ENCODE data around the gene LARP1. TPM values are rescaled to one million over a fixed set of nuclear protein-coding genes. Genes with fewer than 3 reads are reported as not detected.

Gene LARP1
- total and polyA plus RNA-seq, 4 experiments from 2014 or later, result 6.0 to 159 (median 90.3) TPM

GRCh38 chr5:154768207-154768606, 13.0 kb downstream of the LARP1 start:
- Histone ChIP-seq H3K4me1 (ENCODE audit: insufficient read depth, low read length) (peaks cover 71% of the 10 kb centered on the region), H3K27me3 (ENCODE audit: insufficient read depth, low read length) (no peaks in the 10 kb centered on the region), H3K27ac (ENCODE audit: low read depth, low read length) (no peak overlapping the region), H3K4me3 (ENCODE audit: low read length in 2 of 2) (no peak overlapping the region), H3K9me3 (ENCODE audit: control insufficient read depth in 1 of 2, low read length in 2 of 2) (no peaks in the 10 kb centered on the region), H3K36me3 (ENCODE audit: insufficient read depth, low read length) (peaks cover 5% of the 10 kb centered on the region)
- peaks cover 0 to 2% of the 10 kb centered on the region in 2 donors for H3K36me3 Mint-ChIP-seq
- H3K4me1 Mint-ChIP-seq, result peaks cover 59 to 80% (median 66%) of the 10 kb centered on the region in 4 donors
- H3K27ac Mint-ChIP-seq, result peak overlapping the region in 4 of 7 donors; percentile 17 to 82 (median 54)
- DNase-seq, result no peak
- POLR2A ChIA-PET (ENCODE audit: partially characterized antibody), result no interaction called here
- peaks cover 0 to 3% (median 0%) of the 10 kb centered on the region in 8 donors for H3K9me3 Mint-ChIP-seq
- CTCF ChIA-PET (ENCODE audit: partially characterized antibody), result interaction anchor here (1.1 to 1.5 kb wide), 4 partner anchors 9 to 27 kb away, joined by 3 to 4 read pairs (median 4); no protein-coding TSS in a partner anchor
- intact Hi-C loops (cut with micrococcal nuclease), result no loop called here
- H3K27me3 Mint-ChIP-seq, result no peaks in the 10 kb centered on the region
- peak overlapping the region in 3 of 8 donors; percentile 63 to 79 (median 69) for H3K4me3 Mint-ChIP-seq

- POLR2A ChIA-PET (ENCODE audit: partially characterized antibody), result interaction anchor here (1.1 to 2.5 kb wide), 3 partner anchors 9 to 87 kb away, joined by 4 to 9 read pairs (median 4); no protein-coding TSS in a partner anchor
These were observed 14.9 kb downstream of the LARP1 start for GRCh38 chr5:154770111-154770510.

GRCh38 chr5:154771383-154771901, 16.3 kb downstream of the LARP1 start:
- Mint-ChIP-seq H3K27me3 (no peaks in the 10 kb centered on the region), H3K36me3 (peaks cover 2 to 4% of the 10 kb centered on the region in 2 donors), H3K27ac (peak overlapping the region in 6 of 7 donors; percentile 31 to 75 (median 62)), H3K4me3 (peak overlapping the region in 2 of 8 donors; percentile 26 to 43), H3K9me3 (no peaks in the 10 kb centered on the region), H3K4me1 (peaks cover 59 to 86% (median 73%) of the 10 kb centered on the region in 4 donors)
- Histone ChIP-seq H3K4me3 (ENCODE audit: low read length in 2 of 2) (no peak overlapping the region), H3K36me3 (ENCODE audit: insufficient read depth, low read length) (peaks cover 5% of the 10 kb centered on the region), H3K4me1 (ENCODE audit: insufficient read depth, low read length) (peaks cover 88% of the 10 kb centered on the region), H3K27ac (ENCODE audit: low read depth, low read length) (no peak overlapping the region), H3K27me3 (ENCODE audit: insufficient read depth, low read length) (no peaks in the 10 kb centered on the region), H3K9me3 (ENCODE audit: control insufficient read depth in 1 of 2, low read length in 2 of 2) (no peaks in the 10 kb centered on the region)
- ChIA-PET CTCF (ENCODE audit: partially characterized antibody) (interaction anchor here (0.6 kb wide), 1 partner anchor 123 kb away, joined by 3 read pairs; no protein-coding TSS in a partner anchor), POLR2A (ENCODE audit: partially characterized antibody) (interaction anchor here (2.5 kb wide), 1 partner anchor 13 kb away, joined by 9 read pairs; no protein-coding TSS in a partner anchor)
- intact Hi-C loops (cut with micrococcal nuclease), result no loop called here
- DNase-seq, result no peak

More at GRCh38 chr5:154770111-154770510, 14.9 kb downstream of the LARP1 start:
- CTCF ChIA-PET (ENCODE audit: partially characterized antibody), result no interaction called here
- peak overlapping the region in 7 of 8 donors; percentile 9 to 65 (median 50) for H3K4me3 Mint-ChIP-seq
- H3K27me3 ChIP-seq (ENCODE audit: insufficient read depth, low read length), result no peaks in the 10 kb centered on the region
- no peak for DNase-seq
- peak overlapping the region; percentile 48 to 91 (median 74) for H3K27ac Mint-ChIP-seq
- H3K4me1 Mint-ChIP-seq, result peaks cover 65 to 88% (median 77%) of the 10 kb centered on the region in 4 donors
- peaks cover 2 to 4% of the 10 kb centered on the region in 2 donors for H3K36me3 Mint-ChIP-seq
- no peaks in the 10 kb centered on the region for H3K9me3 ChIP-seq (ENCODE audit: control insufficient read depth in 1 of 2, low read length in 2 of 2)
- H3K9me3 Mint-ChIP-seq, result no peaks in the 10 kb centered on the region
- no peaks in the 10 kb centered on the region for H3K27me3 Mint-ChIP-seq
- H3K36me3 ChIP-seq (ENCODE audit: insufficient read depth, low read length), result peaks cover 5% of the 10 kb centered on the region
- intact Hi-C loops (cut with micrococcal nuclease), result no loop called here
- peaks cover 88% of the 10 kb centered on the region for H3K4me1 ChIP-seq (ENCODE audit: insufficient read depth, low read length)
- H3K4me3 ChIP-seq (ENCODE audit: low read length in 2 of 2), result no peak overlapping the region
- no peak overlapping the region for H3K27ac ChIP-seq (ENCODE audit: low read depth, low read length)

- no peaks in the 10 kb centered on the region for H3K9me3 Mint-ChIP-seq
- Histone ChIP-seq H3K4me3 (ENCODE audit: low read length in 2 of 2) (no peak overlapping the region), H3K4me1 (ENCODE audit: insufficient read depth, low read length) (peaks cover 83% of the 10 kb centered on the region), H3K27me3 (ENCODE audit: insufficient read depth, low read length) (no peaks in the 10 kb centered on the region), H3K36me3 (ENCODE audit: insufficient read depth, low read length) (peaks cover 5% of the 10 kb centered on the region), H3K9me3 (ENCODE audit: control insufficient read depth in 1 of 2, low read length in 2 of 2) (no peaks in the 10 kb centered on the region), H3K27ac (ENCODE audit: low read depth, low read length) (no peak overlapping the region)
- ChIA-PET CTCF (ENCODE audit: partially characterized antibody) (no interaction called here), POLR2A (ENCODE audit: partially characterized antibody) (no interaction called here)
- peaks cover 45 to 71% (median 59%) of the 10 kb centered on the region in 4 donors for H3K4me1 Mint-ChIP-seq
- peak overlapping the region in 1 of 8 donors; percentile 5 for H3K4me3 Mint-ChIP-seq
- peak overlapping the region in 5 of 7 donors; percentile 18 to 71 (median 43) for H3K27ac Mint-ChIP-seq
- intact Hi-C loops (cut with micrococcal nuclease), result no loop called here
- peaks cover 2 to 4% of the 10 kb centered on the region in 2 donors for H3K36me3 Mint-ChIP-seq
- no peaks in the 10 kb centered on the region for H3K27me3 Mint-ChIP-seq
- DNase-seq, result no peak
These were observed 18.1 kb downstream of the LARP1 start for GRCh38 chr5:154773326-154773725.

- no peak for DNase-seq
- no peaks in the 10 kb centered on the region for H3K27me3 ChIP-seq (ENCODE audit: insufficient read depth, low read length)
- Mint-ChIP-seq H3K9me3 (no peaks in the 10 kb centered on the region), H3K4me1 (peaks cover 38 to 77% (median 56%) of the 10 kb centered on the region in 4 donors), H3K36me3 (peaks cover 2 to 4% of the 10 kb centered on the region in 2 donors), H3K27ac (peak overlapping the region in 5 of 7 donors; percentile 1 to 87 (median 69)), H3K4me3 (no peak overlapping the region), H3K27me3 (no peaks in the 10 kb centered on the region)
- POLR2A ChIA-PET (ENCODE audit: partially characterized antibody), result no interaction called here
- no peak overlapping the region for H3K4me3 ChIP-seq (ENCODE audit: low read length in 2 of 2)
- no peaks in the 10 kb centered on the region for H3K36me3 ChIP-seq (ENCODE audit: insufficient read depth, low read length)
- H3K9me3 ChIP-seq (ENCODE audit: control insufficient read depth in 1 of 2, low read length in 2 of 2), result no peaks in the 10 kb centered on the region
- CTCF ChIA-PET (ENCODE audit: partially characterized antibody), result interaction anchor here (0.6 kb wide), 1 partner anchor 9 kb away, joined by 3 read pairs; no protein-coding TSS in a partner anchor
- intact Hi-C loops (cut with micrococcal nuclease), result no loop called here
- H3K4me1 ChIP-seq (ENCODE audit: insufficient read depth, low read length), result peaks cover 82% of the 10 kb centered on the region
- H3K27ac ChIP-seq (ENCODE audit: low read depth, low read length), result no peak overlapping the region
These were observed 21.0 kb downstream of the LARP1 start for GRCh38 chr5:154776167-154776566.

GRCh38 chr5:154778534-154778933, 23.4 kb downstream of the LARP1 start:
- H3K27ac Mint-ChIP-seq, result peak overlapping the region in 1 of 7 donors; percentile 7
- H3K4me3 ChIP-seq (ENCODE audit: low read length in 2 of 2), result no peak overlapping the region
- H3K36me3 ChIP-seq (ENCODE audit: insufficient read depth, low read length), result no peaks in the 10 kb centered on the region
- H3K27ac ChIP-seq (ENCODE audit: low read depth, low read length), result no peak overlapping the region
- ChIA-PET CTCF (ENCODE audit: partially characterized antibody) (no interaction called here), POLR2A (ENCODE audit: partially characterized antibody) (no interaction called here)
- peaks cover 1 to 4% of the 10 kb centered on the region in 2 donors for H3K36me3 Mint-ChIP-seq
- no peaks in the 10 kb centered on the region for H3K9me3 ChIP-seq (ENCODE audit: control insufficient read depth in 1 of 2, low read length in 2 of 2)
- peaks cover 43 to 85% (median 64%) of the 10 kb centered on the region in 4 donors for H3K4me1 Mint-ChIP-seq
- DNase-seq, result no peak
- no peaks in the 10 kb centered on the region for H3K27me3 Mint-ChIP-seq
- no peaks in the 10 kb centered on the region for H3K27me3 ChIP-seq (ENCODE audit: insufficient read depth, low read length)
- H3K4me3 Mint-ChIP-seq, result no peak overlapping the region
- intact Hi-C loops (cut with micrococcal nuclease), result no loop called here
- H3K9me3 Mint-ChIP-seq, result no peaks in the 10 kb centered on the region
- peaks cover 91% of the 10 kb centered on the region for H3K4me1 ChIP-seq (ENCODE audit: insufficient read depth, low read length)

- no peak overlapping the region for H3K4me3 ChIP-seq (ENCODE audit: low read length in 2 of 2)
- no peak for DNase-seq
- Mint-ChIP-seq H3K27ac (peak overlapping the region in 5 of 7 donors; percentile 11 to 67 (median 38)), H3K9me3 (no peaks in the 10 kb centered on the region), H3K27me3 (no peaks in the 10 kb centered on the region), H3K36me3 (peaks cover 1 to 4% of the 10 kb centered on the region in 2 donors), H3K4me3 (peak overlapping the region in 1 of 8 donors; percentile 17), H3K4me1 (peaks cover 45 to 85% (median 65%) of the 10 kb centered on the region in 4 donors)
- peaks cover 91% of the 10 kb centered on the region for H3K4me1 ChIP-seq (ENCODE audit: insufficient read depth, low read length)
- no peak overlapping the region for H3K27ac ChIP-seq (ENCODE audit: low read depth, low read length)
- intact Hi-C loops (cut with micrococcal nuclease), result no loop called here
- no peaks in the 10 kb centered on the region for H3K27me3 ChIP-seq (ENCODE audit: insufficient read depth, low read length)
- no peaks in the 10 kb centered on the region for H3K36me3 ChIP-seq (ENCODE audit: insufficient read depth, low read length)
- H3K9me3 ChIP-seq (ENCODE audit: control insufficient read depth in 1 of 2, low read length in 2 of 2), result no peaks in the 10 kb centered on the region
- ChIA-PET CTCF (ENCODE audit: partially characterized antibody) (no interaction called here), POLR2A (ENCODE audit: partially characterized antibody) (no interaction called here)
These were observed 23.9 kb downstream of the LARP1 start for GRCh38 chr5:154779105-154779504.

Data from CD4-positive, alpha-beta memory T cell (primary cell).